ENCODE data around the gene ANKRD6.

Gene ANKRD6

DNA sequence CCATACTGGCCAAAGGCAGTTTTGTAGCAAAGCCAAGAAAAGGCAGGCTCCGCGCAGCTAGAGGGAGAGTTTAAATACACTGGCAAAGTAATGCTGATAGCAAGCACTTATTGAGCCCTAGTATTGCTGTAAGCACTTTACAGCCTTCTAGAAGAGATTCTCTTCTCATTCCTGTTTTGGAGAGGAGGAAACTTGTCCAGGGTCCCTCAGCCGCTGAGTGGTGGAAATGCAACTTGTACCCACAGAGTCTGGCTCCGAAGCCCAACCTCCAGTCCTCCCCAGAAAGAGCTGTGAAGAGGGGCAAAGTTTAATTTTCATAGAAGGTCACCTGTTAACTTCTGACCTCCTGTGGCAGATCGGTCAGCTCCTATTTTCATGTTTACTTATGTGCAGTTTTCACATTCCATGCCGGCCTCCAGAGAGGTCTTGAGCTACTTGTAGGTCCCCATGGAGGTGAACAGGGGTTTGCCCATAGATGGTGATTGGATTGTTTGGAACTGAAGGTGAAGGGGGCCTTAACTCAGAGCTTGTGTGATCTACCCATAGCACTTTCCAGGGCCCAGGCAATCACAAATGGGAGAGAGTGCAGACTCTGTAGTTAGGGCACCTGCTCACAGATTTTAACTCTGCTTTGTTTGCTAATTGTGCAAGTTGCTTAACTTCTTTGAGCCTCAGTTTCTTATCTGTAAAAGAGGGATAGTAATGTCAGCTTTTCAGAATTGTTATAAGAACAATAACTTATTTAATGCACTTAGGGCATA lies 134.9 kb downstream of the ANKRD6 start:
- no peak for DNase-seq

DNA sequence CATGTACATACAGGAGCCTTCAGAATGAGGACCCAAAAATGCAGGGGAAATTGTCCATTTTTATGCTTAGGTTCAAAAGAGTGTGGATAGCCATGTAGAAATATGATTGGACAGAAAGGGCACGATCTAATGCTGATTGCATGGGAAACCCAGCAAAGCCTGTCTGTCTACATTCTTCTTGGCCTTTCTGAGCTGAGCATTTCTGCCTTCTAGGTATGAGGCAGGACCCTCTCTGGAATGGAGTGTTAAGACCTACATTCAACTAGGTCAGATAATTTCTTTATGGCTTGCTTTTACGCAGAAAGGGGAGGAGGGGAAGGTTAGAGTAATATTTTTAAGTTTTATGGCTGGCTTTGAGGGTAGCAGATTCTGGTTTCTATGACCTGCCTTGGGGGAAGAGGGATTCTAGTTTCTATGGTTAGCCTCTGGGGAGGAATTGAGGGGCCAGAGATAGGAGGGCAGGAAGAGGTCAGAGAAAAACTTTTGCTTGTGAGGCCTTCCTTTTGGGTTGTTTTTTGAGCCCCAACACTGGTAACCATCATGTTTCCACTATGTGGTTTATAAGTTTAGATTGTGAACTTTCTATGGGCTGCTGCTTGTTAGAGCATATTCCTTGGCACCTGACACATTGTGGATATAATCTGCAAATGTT lies 142.1 kb downstream of the ANKRD6 start:
- DNase-seq = no peak

DNA sequence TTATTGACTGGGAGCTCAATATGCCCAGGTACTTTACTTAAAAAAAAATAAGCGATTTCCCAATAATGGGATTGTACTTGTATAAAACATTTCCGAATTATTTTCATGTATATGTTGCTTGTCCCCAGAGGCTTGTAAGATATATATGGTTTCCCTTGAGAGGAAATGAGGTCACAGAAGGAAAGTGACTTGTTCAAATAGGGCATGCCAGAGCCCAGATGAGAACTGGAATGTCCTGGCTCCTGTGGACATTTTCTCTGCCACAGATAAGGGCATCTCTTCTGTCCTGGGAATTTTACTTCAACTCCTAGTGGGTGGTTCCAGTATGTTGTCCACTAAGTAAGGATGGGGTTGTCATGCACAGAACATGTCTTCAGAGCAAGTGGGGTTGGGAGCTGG lies 142.6 kb downstream of the ANKRD6 start:
- DNase-seq = no peak

DNA sequence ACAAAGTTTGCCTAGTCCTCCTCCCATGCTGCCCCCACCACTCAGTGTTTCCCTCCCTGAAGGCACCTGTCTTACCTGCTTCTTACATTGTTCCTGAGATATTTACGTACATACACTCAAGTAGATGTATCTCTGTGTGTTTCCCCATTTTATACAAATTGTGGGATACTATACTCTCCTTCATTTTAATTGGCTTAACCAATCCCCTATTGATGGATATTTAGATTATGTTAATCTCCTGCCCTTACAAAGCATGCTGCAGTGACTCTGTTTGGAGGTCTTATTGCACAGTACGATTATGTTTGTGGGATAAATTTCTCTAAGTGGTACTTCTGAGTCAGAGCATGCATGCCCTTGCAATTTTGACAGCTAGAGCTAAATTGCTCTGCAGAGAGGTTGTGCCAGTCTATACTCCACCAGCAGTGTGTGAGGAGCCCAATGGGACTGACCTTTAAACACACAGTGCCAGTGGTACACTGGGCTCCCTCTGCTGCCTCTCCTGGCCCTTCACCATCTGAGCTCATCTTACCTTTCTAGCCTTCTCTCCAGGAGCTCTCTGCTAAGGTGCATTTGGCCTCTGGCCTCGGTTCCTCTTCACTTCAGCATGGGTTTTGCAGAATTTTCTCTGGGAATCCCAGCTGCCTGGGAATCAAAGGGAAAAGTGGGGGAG lies 148.2 kb downstream of the ANKRD6 start:
- no peak for DNase-seq

DNA sequence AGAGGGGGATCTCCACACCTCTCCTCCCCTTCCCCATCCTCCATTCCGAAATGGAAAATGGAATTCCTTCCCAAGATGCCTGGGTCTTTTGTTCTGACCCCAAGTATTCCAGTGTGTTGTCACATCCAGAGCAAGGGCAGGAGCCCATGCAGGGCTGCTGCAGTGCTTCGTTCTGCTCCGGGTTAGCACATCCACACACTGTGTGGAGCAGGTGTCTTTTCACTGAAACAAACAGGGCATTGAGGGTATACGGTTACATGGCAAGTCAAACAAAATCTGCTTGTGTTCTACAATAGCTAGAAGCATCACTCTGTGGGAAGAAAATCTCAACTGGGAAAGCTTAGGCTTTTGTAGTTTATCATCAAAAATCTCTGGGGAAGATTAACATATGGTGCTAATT lies 148.7 kb downstream of the ANKRD6 start:
- DNase-seq = no peak

DNA sequence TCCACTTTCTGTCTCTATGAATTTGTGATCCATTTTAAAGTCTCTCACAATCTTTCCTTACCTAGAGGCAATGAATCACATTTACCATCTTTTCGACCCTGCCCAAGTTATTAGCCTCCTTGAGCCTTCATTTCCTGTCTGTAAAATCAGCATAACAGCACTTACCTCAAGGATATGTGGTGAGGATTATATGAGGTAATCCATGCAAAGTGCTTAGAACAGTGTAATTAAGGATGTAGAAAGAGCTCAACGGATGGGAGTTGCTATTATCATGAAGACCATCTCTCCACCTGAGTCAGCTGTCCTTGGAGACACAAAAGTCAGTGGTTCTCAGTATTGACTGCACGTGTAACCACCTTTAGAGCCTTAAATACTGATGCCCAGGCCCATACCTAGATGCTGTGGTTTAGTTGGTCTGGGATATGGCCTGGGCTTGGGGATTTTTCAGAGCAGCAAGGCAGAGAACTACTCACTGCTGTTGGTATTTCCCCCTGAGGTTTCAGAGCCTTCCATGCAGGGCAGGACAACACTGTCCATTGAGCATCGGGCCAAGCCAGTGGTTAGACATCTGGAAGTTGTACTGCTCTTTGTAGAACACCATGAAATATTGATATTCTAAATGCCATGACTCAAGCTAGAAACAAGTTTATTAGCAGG lies 149.8 kb downstream of the ANKRD6 start:
- no peak for DNase-seq

DNA sequence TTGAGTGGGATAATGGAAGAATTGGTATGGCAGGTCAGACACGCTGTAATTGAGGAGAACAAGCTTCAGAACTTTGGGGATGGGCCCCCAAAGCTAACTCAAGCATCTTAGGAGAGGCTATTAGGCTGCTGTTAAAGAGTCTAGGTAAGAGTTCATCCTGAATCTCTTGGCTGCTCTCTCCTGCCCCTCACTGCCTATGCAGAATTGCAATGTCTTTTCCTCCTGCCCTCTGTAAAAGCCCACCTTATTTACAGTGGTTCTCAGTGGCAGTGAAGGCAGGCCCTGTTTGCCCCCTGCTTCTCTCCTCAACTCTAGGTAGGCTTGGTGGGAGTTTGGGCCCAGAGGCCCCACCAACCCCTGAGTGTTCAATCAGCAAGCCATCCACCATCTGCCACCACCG lies 150.6 kb downstream of the ANKRD6 start:
- DNase-seq = no peak

DNA sequence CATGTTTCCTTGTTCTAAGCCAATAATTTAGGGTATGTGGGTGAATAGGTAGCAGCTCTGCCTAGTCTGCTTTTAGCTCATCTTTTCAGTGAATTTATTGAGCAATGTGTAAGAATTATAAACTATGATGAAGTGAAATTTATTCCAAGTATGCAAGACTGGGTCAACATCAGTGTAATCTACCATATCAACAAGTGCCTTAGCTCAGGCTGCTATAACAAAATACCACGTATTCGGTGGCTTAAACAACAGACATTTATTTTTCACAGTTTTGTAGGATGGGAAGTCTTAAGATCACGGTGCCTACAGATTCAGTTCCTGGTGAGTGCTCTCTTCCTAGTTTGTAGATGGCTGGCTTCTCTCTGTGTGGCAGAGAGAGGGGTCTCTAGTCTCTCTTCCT lies 151.6 kb downstream of the ANKRD6 start:
- DNase-seq = no peak

DNA sequence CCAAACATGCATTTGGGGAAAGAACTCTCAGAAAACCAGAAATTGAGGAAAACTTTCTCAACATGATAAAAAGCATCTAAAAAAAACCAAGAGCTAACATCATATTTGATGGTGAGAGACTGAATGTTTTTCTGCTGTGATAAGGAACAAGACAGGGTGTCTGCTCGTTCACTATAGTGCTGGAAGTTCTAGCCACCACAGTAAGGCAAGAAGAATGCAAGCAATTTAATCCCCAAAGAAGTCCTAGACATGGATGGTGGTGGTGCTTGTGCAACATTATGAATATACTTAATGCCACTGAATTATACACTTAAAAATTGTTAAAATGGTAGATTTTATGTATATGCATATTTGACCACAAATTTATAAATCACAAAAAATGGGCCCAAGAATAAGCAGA lies 152.2 kb downstream of the ANKRD6 start:
- no peak for DNase-seq

DNA sequence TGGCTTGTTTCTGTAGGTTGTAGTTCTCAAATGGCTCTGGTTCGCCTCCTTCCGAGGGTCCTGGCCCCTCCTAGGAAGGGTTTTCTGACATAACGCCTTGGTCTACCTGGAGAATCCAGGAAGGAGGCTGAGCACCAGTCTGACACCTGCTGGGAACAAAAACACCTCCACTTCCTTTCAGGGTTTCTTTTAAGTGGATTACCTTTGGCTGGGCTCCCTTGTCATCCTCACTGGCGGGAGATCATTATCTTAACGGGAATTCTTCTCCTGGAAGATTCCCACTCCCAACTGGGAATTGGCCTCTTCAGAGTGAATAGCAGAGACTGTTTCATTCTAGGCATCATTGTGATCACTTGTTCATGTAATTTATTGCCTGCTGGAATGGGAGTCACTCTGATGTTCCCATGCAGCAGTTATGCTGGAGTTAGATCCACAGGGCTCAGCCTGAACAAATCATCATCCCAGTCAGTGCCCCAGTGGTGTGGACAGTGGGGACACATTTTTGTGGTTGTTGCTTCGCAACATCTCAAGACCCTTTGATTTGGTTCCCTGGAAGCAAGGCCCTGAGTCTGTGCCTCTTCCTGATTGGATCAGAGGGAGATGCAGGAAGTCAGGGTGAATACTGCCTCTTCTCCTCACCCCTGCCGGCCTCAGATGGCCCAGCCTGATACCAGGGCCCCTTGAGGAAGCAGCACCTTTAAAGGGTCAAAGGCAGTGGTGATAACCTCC lies 156.5 kb downstream of the ANKRD6 start:
- no peak for DNase-seq

DNA sequence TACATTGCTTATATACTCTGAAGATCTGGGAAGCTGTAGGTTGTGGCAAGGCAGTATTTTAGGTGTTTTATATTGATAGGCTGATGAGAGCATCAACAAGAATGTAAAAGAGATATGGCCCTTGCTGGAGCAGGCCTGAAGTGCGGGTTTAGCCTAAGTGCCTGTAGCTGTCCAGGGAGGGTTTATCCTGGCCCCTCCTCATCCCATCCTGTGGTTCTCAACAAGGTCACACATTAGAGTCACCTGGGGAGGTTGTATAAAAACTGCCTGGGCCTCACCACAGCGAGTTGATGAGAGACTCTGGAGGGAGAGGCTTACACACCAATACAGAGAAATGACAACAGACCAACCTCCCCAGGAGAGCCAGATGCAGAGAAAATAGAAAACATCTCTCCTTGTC lies 157.2 kb downstream of the ANKRD6 start:
- no peak for DNase-seq

DNA sequence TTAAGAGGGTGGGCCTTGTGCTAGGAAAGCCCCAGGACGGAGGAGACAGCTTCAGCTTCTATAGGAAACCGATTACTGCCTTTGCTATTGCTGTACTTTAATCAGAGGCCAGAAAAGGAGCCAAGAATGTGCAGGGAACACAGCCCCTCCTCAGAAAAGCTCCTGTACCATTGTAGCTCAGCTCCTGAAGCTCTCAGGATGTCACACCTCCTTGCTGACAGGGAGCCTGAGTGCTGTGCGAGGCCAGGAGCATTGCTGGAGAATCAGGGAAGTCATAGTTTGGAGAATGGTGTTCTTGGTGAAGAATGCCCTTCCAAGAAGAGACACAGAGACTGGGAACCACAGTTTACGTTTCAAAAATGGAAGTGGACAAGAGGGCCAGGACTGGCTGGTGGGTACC lies 158.8 kb downstream of the ANKRD6 start:
- no peak for DNase-seq

DNA sequence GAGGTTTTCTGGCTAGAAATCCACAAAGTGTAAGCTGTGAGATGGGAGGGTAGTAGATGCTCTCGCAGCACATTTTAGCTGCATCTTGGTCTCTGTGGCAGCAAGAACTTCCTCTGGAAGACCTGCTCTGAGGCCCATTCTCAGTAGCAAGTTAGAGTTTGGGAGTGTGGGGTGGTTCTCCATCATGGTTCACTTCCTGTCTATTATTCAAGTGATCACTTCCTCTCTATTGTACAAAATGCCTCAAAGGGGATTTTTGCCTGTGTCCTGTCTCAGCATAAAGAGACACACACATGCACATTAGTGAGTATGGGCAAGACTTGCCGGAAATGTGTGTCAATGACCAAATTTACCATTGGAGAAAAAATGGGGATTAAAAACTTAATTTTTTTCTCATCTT lies 163.1 kb downstream of the ANKRD6 start:
- DNase-seq = peak; percentile 46

DNA sequence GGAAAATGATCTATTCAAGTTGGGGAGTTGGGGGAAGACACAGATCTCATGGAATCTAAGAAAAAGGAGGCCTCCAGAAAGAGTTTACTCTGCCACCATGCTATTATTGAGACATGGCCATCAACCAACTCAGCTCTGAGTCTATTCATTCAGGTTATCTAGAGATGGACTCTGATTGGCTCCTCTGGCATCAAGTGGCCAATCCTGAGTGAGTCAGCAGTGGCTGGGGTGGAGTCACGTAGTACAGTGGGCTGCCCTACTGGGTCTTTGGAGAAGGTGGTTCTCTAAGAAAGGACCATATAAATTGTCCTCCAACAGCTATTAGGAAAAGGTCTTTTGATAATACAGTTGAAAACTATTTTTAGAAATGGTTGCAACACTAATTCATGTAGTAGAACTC lies 163.5 kb downstream of the ANKRD6 start:
- DNase-seq = no peak

DNA sequence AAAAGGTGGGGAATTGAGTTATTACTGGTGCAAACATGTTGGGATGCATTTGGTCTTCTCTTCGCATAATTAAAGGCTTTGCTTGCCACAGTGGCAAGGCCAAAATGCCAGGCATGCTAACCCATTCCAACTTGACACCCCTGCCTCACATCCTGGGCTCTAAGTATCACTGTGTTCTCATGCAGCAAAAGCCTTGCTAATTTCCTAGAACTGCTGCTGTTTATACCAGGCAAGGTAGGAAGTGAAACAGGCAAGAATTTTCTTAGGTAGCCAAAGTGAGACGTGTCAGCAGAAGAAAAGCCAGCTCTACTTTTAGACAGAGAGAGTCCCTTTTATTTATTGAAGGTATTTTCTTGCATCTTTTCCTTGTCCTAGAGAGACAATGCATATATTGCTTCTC lies 164.4 kb downstream of the ANKRD6 start:
- no peak for DNase-seq

DNA sequence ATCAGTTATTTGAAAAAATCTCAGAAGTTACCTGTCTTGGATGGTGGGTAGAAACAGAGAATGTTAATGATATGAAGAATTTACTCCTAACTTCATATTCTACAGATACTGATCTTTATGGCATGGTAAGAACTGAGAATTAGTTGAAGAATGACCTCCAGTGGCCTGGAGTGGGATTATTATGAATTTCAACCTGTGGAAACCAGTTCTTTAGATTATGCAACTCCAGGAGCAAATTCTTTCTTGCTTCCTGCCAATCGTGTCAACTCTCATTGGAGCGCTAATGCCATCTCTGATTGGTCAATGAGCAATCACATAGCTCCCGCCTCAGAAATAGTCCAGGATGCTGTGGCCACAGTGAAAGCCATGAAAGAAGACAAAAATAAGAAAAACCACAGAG lies 165.0 kb downstream of the ANKRD6 start:
- DNase-seq = peak; percentile 9

DNA sequence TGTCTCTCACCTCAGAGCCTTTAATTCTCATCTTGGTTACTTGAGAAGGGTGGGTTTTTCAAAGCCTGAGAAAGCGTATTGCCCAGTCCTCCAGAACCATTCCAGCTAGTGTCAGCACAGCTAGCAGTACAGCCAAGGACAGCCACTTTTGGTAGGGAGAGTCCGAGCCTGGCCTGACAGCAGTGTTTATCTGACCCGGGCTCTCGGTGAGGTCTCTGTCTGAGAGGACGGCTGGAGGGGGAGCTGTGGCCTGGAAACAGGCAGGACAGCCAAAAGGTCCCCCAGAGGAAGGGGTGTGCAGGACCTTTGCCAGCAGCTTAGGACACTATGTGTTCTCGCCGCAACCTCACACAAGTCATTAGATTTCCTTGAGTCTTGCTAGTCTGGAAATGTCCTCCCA lies 166.8 kb downstream of the ANKRD6 start:
- DNase-seq = no peak

DNA sequence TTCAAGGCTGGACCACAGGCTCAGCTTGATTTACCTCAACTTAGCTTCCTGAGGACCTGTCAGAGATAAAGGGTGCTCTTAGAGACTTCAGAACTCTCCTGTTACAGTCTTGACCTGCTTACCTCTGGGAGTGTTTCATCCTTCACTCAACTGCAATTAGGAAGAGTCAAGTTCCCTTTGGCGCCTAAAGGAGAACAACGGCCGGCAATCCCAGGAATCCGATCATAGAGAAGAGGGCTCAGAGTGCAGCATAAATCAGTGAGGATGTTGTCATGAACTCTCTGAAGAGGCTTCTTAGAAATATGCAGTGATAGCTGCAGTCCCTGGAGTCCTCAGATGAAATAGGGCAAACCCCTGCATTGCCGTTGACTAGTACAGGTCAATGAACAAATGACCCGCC lies 169.2 kb downstream of the ANKRD6 start:
- no peak for DNase-seq

DNA sequence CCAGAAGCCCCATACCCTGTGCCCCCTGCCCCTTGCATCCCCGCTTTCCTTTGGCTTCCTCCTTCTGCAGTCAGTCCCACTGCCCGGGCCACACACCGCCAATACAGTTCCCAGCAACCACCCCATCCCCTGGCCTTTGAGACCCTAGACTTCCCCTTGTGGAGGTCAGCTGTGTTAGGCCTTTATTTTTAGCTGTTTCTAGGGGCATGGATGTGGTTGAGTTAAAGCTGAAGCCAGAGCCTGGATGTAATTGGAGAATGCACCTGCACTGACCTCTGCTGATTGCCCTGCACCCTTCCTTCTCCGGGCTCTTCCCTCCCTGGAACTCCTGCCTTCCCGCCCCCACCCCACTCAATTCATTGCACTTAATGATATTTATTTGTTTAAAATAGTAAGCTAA lies 171.7 kb downstream of the ANKRD6 start:
- DNase-seq = no peak

DNA sequence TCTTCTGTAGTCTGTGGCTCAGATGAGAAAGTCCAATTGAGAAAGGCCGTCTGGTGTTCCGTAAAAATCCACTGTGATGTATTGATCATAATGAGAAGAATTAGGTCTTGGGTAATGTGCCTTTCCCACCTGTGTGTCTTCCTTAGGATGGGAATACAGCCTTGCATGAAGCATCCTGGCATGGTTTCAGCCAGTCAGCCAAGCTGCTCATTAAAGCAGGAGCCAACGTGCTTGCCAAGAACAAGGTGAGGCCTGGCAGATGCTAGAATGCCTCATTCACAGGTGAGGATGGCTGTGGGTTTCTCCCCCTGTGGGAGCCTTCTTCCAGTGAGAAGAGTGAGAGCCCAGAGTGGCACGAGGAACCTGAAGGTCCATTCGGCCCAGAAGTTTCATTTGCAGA lies 172.9 kb downstream of the ANKRD6 start:
- DNase-seq = no peak

DNA sequence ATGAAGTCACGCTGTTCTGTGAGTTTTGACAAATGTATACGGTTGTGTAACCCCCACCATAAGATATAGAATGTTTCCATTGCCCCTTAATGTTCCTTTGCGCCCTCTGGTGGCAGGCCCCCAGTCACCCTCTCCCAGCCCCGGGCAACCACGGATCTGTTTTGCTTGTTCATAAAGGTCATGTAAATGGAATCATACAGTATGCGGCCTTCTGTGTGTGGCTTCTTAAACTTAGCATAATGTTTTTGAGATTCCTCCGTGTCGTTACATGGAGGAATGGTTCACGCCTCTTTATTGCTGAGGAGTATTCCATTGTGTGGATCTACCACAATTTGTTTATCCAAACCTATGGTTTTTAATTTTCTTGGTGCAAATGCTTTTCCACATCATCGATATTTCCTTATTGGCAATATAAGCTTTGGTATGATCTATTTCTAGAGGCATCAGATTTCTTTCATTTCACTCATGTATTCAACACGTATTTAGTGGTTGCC lies 177.2 kb downstream of the ANKRD6 start:
- peak; percentile 68 for DNase-seq

DNA sequence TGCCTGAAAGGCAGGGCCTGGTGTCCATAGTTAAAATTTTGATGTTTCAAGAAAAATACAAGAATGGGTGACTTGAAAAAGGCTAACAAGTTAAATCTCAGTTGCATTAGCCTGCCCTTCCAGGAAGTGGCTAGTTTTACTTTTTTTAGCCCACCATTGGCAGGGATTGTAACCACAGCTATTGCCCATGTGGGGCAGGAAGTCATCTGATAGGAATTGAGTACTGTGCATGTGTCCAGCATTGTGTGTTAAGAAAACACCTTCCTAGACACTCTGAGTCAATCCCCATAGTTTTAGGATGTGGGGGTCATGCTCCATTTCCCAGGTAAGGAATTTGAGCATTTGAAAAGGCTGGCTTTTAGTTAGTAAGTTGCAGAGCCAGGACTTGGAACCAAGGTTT lies 178.7 kb downstream of the ANKRD6 start:
- DNase-seq = no peak

DNA sequence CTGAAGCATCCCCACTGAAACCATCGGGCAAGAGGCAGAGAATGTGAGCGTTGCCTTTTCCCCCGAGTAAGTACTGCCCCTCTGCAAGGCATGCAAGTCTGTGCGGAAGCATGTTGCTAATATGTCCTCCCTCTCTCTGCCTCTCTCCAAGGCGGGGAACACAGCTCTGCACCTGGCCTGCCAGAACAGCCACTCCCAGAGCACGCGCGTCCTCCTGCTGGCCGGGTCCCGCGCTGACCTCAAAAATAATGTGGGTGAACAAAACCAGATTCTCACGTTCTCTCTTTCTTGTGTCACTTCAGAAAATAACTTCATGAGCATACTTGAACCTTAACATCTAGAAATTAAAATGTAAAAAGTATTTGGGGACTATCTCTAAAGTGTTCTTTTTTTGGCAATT lies 179.2 kb downstream of the ANKRD6 start:
- DNase-seq = no peak

Data from inflammatory macrophage treated with lipopolysaccharide for 4 hours (primary cell).